ENCODE results near the gene TRAPPC12.

The TRAPPC12 gene

DNA sequence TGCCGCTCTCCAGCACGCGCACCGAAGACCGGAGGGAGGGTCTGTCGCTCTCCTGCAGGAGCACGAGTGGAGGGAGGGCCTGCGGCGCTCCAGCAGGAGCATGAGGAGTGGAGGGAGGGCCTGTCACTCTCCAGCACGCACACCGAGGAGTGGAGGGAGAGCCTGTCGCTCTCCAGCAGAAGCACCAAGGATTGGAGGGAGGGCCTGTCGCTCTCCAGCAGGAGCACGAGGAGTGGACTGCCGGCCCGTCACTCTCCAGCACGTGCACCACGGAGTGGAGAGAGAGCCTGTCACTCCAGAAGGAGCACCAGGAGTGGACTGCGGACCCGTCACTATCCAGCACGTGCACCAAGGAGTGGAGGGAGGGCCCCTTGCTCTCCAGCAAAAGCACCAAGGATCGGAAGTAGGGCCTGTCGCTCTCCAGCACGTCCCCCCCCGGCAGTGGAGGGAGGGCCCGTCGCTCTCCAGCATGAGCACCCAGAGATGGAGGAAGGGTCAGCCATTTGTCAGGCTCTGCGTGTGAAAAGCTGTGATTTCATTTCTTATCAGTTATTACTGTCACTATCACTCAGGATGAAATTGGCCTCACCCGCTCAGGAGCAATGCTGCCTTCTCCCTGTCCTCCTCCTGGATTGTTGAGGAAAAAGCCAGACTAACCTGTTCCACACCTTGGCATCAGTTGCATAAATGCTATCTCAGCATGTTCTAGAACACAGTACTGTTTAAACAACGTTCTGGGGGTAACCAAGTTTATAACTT is 103.9 kb downstream of the TRAPPC12 start:
- no peak for TF ChIP-seq EZH2 (IDR thresholded peaks at IDR 0.05; ENCODE audit: borderline replicate concordance, low read depth, low read length, severe bottlenecking)
- TF ChIP-seq, protein P1, sequence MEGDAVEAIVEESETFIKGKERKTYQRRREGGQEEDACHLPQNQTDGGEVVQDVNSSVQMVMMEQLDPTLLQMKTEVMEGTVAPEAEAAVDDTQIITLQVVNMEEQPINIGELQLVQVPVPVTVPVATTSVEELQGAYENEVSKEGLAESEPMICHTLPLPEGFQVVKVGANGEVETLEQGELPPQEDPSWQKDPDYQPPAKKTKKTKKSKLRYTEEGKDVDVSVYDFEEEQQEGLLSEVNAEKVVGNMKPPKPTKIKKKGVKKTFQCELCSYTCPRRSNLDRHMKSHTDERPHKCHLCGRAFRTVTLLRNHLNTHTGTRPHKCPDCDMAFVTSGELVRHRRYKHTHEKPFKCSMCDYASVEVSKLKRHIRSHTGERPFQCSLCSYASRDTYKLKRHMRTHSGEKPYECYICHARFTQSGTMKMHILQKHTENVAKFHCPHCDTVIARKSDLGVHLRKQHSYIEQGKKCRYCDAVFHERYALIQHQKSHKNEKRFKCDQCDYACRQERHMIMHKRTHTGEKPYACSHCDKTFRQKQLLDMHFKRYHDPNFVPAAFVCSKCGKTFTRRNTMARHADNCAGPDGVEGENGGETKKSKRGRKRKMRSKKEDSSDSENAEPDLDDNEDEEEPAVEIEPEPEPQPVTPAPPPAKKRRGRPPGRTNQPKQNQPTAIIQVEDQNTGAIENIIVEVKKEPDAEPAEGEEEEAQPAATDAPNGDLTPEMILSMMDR (IDR thresholded peaks at IDR 0.05; ENCODE audit: borderline replicate concordance, extremely low read depth, low read length, poor library complexity, severe bottlenecking), result no peak
- ATAC-seq (ENCODE audit: insufficient read depth, low read depth) (0 out of 3 replicates have a peak, but pooled peaks have one; percentile 26), DNase-seq (no peak)
- peaks cover 24% of the 10 kb centered on the region for H3K36me3 ChIP-seq (ENCODE audit: insufficient read depth, low read length)
- no peak overlapping the region for H3K27ac ChIP-seq (ENCODE audit: low read length)
- no peaks in the 10 kb centered on the region for H3K9me3 ChIP-seq (ENCODE audit: insufficient read depth, low read length, severe bottlenecking)
- H2AFZ ChIP-seq (ENCODE audit: low read depth, low read length), result no peak overlapping the region
- peaks cover 2% of the 10 kb centered on the region for H4K20me1 ChIP-seq (ENCODE audit: insufficient read depth, low read length)
- H3K4me3 ChIP-seq (ENCODE audit: low read depth in 1 of 2, low read length in 2 of 2), result no peak overlapping the region
- H3K4me2 ChIP-seq (ENCODE audit: insufficient read depth, low read length), result no peak overlapping the region
- no peaks in the 10 kb centered on the region for H3K79me2 ChIP-seq (ENCODE audit: insufficient read depth, low read length)
- no peaks in the 10 kb centered on the region for H3K4me1 ChIP-seq (ENCODE audit: insufficient read depth, low read length)
- H3K27me3 ChIP-seq (ENCODE audit: insufficient read depth, low read length, poor library complexity), result no peaks in the 10 kb centered on the region
- H3K9ac ChIP-seq (ENCODE audit: low read depth, low read length), result no peak overlapping the region

DNA sequence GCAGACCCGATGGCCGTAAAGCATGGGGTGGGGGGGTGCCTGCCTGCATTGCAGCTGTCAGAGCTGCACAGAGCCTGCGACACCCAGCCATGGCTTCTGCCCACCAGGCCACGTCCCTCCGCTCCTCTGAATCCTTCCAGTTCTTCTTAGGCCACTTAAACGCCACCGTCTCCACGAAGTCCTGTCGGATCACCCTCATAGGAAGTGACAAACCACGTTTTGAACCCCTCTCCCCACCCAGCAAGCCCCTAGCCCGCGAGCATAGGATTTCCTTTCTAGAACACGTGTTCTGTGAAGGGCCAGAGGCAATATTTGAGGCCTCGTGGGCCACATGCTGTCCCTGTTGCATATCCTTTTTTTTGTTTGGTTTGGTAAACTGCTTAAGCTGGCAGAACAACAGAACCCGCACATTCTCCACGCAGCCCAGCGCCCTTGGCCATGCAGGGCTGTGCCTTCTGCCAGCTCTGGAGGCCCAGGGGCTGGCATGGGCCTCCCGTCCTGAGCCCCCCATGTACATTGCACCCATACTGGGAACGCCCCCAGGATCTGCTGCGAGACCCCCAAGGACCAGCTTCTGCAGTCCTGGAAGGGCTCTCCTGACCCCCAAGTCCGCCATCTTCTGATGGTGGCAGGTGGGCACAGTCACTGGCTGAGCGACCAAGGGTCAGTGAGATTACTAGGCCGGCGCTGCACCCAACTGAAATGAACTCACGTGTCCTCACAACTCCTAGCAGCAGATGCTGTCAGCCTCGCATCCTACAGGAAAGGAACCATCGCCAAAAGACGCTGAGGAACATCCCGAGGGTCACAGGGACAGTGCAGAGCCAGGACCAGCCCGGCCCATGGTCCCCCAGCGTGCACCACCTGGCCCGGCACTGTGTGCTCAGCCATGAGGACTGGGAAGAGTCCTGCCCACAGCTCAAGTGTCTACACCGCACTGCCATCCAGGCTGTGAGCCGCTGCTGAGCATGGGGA is 104.8 kb downstream of the TRAPPC12 start:
- H3K4me2 ChIP-seq (ENCODE audit: insufficient read depth, low read length), result no peak overlapping the region
- no peak overlapping the region for H2AFZ ChIP-seq (ENCODE audit: low read depth, low read length)
- ATAC-seq (ENCODE audit: insufficient read depth, low read depth) (no peak), DNase-seq (no peak)
- H3K79me2 ChIP-seq (ENCODE audit: insufficient read depth, low read length), result no peaks in the 10 kb centered on the region
- TF ChIP-seq, protein P1 (IDR thresholded peaks at IDR 0.05; ENCODE audit: borderline replicate concordance, extremely low read depth, low read length, poor library complexity, severe bottlenecking), result no peak
- no peak for TF ChIP-seq EZH2 (IDR thresholded peaks at IDR 0.05; ENCODE audit: borderline replicate concordance, low read depth, low read length, severe bottlenecking)
- no peak overlapping the region for H3K27ac ChIP-seq (ENCODE audit: low read length)
- H3K9ac ChIP-seq (ENCODE audit: low read depth, low read length), result no peak overlapping the region
- H3K4me3 ChIP-seq (ENCODE audit: low read depth in 1 of 2, low read length in 2 of 2), result no peak overlapping the region
- no peaks in the 10 kb centered on the region for H3K27me3 ChIP-seq (ENCODE audit: insufficient read depth, low read length, poor library complexity)
- no peaks in the 10 kb centered on the region for H3K4me1 ChIP-seq (ENCODE audit: insufficient read depth, low read length)
- no peaks in the 10 kb centered on the region; the same call in none of the 2 replicates for H4K20me1 ChIP-seq (ENCODE audit: insufficient read depth, low read length)
- peaks cover 15% of the 10 kb centered on the region for H3K36me3 ChIP-seq (ENCODE audit: insufficient read depth, low read length)
- no peaks in the 10 kb centered on the region for H3K9me3 ChIP-seq (ENCODE audit: insufficient read depth, low read length, severe bottlenecking)

DNA sequence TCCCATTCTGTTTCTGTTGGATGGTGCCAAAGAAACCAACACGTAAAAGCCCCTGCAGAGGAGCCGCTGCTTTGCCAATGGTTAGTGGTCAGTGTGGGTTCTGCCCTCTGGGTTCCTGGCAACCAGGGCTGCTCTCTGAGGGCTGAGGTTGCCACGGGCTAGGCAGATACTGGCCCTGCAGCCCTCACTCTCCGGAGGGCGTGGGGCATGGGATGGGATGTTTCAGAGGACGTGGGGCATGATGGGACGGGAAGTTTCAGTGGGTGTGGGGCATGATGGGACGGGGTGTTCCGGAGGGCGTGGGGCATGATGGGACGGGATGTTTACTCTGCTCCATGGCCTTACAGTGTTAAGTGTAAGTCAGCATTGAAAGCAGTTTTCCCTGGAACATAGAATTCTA is 105.7 kb downstream of the TRAPPC12 start:
- H3K9ac ChIP-seq (ENCODE audit: low read depth, low read length), result no peak overlapping the region
- TF ChIP-seq, protein P1 (IDR thresholded peaks at IDR 0.05; ENCODE audit: borderline replicate concordance, extremely low read depth, low read length, poor library complexity, severe bottlenecking), result no peak
- TF ChIP-seq EZH2 (IDR thresholded peaks at IDR 0.05; ENCODE audit: borderline replicate concordance, low read depth, low read length, severe bottlenecking), result no peak
- no peak overlapping the region for H2AFZ ChIP-seq (ENCODE audit: low read depth, low read length)
- H3K4me2 ChIP-seq (ENCODE audit: insufficient read depth, low read length), result no peak overlapping the region
- H3K4me3 ChIP-seq (ENCODE audit: low read depth in 1 of 2, low read length in 2 of 2), result no peak overlapping the region
- H3K36me3 ChIP-seq (ENCODE audit: insufficient read depth, low read length), result peaks cover 7% of the 10 kb centered on the region; the same call in 1 of the 2 replicates
- ATAC-seq (ENCODE audit: insufficient read depth, low read depth) (no peak), DNase-seq (no peak)
- H3K4me1 ChIP-seq (ENCODE audit: insufficient read depth, low read length), result no peaks in the 10 kb centered on the region
- no peaks in the 10 kb centered on the region for H3K27me3 ChIP-seq (ENCODE audit: insufficient read depth, low read length, poor library complexity)
- H3K79me2 ChIP-seq (ENCODE audit: insufficient read depth, low read length), result no peaks in the 10 kb centered on the region
- no peaks in the 10 kb centered on the region; the same call in none of the 2 replicates for H4K20me1 ChIP-seq (ENCODE audit: insufficient read depth, low read length)
- H3K9me3 ChIP-seq (ENCODE audit: insufficient read depth, low read length, severe bottlenecking), result no peaks in the 10 kb centered on the region
- H3K27ac ChIP-seq (ENCODE audit: low read length), result no peak overlapping the region

All from DND-41 (cell line).